SK-N-MC (cell line): ENCODE results near the gene ITPRID1.

ENCODE experiments used
- EZH2 ChIP-seq: fragments of 200-600 bp; sonication (generic); IDR thresholded peaks from one replicate; pipeline ENCODE4 v1.6.1; 2017; ENCODE audit warnings: antibody characterized with exemption
- POLR2AphosphoS5 ChIP-seq: IDR thresholded peaks from 2 replicates; pipeline ENCODE4 v1.6.1; 2012; ENCODE audit warnings: mild to moderate bottlenecking, low read depth, low read length, borderline replicate concordance

DNA sequence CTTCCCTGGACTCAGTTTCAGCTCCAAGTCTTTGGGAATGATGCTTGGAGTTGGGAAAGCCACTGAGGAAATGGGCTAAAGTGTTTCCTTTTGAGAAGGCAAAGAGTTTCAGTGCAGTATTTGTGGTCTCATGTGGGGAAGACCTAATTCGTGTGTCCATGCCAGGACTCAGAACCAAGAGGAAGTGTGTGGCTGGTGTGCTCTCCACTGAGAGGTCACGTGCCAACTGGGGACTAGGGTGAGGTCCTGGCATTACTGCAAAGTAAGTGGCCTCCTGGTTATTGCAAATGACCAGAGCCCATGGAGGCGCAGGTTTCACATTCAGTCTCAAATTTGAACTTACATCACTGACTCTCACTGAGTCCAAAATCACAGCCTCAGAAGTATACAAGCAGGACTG, 48.6 kb upstream of the ITPRID1 start:
- TF ChIP-seq POLR2AphosphoS5: no peak
- TF ChIP-seq EZH2: no peak
